ENCODE data around the gene MAP1S. TPM values are rescaled to one million over a fixed set of nuclear protein-coding genes. Genes with fewer than 3 reads are reported as not detected.

The MAP1S gene
- total RNA-seq, 5 donors from 2014 or later (not counting 1 experiment from before 2014, with no cell fraction given): 32.8 to 78.5 (median 66.0) TPM

- ATAC-seq (replicated peaks in 1 of 4): no peak
- 97% methylated on average over 6 of the region's 12 CpGs for WGBS (ENCODE audit: insufficient coverage)
These were observed 1.9 kb downstream of the MAP1S start for GRCh38 chr19:17721111-17721628.

GRCh38 chr19:17721821-17722220 lies 2.5 kb downstream of the MAP1S start:
- Mint-ChIP-seq H3K4me3 (peak overlapping the region; percentile 84 to 97 (median 85)), H3K9me3 (no peaks in the 10 kb centered on the region), H3K36me3 (peaks cover 14% of the 10 kb centered on the region), H3K4me1 (peaks cover 38 to 49% (median 46%) of the 10 kb centered on the region in 3 donors), H3K27me3 (no peaks in the 10 kb centered on the region), H3K27ac (peak overlapping the region; percentile 61 to 79)
- Histone ChIP-seq H3K9me3 (no peaks in the 10 kb centered on the region), H3K36me3 (ENCODE audit: control insufficient read depth in 2 of 2, extremely low read depth in 1 of 2, insufficient read depth in 1 of 2, low read length in 1 of 2) (peaks cover 11 to 30% of the 10 kb centered on the region in 2 donors), H3K27ac (ENCODE audit: low read length) (no peak overlapping the region), H3K27me3 (replicated peaks in 1 of 2; ENCODE audit: control insufficient read depth in 2 of 2, extremely low read depth in 1 of 2, insufficient read depth in 2 of 2, low read length in 1 of 2) (peaks cover 0 to 6% of the 10 kb centered on the region in 2 experiments), H3K4me1 (ENCODE audit: control insufficient read depth in 1 of 2, extremely low read depth in 1 of 2, insufficient read depth in 2 of 2, low read length in 2 of 2) (peaks cover 10 to 39% of the 10 kb centered on the region in 2 experiments), H3K4me3 (ENCODE audit: control insufficient read depth in 1 of 2, extremely low read depth in 1 of 2, low read length in 1 of 2) (no peak overlapping the region)
- DNase-seq (no peak), ATAC-seq (replicated peaks in 1 of 4) (no peak)
- CTCF ChIA-PET: interaction anchor here in 1 of 2 donors (0.6 kb wide), 1 partner anchor 293 kb away, joined by 3 read pairs; no protein-coding TSS in a partner anchor
- 66% methylated on average over 3 of the region's 8 CpGs for WGBS (ENCODE audit: insufficient coverage)
- POLR2A ChIA-PET: no interaction called here

More at GRCh38 chr19:17721111-17721628, 1.9 kb downstream of the MAP1S start:
- Mint-ChIP-seq H3K4me3 (peak overlapping the region; percentile 84 to 97 (median 85)), H3K27ac (peak overlapping the region; percentile 61 to 79), H3K27me3 (no peaks in the 10 kb centered on the region), H3K9me3 (no peaks in the 10 kb centered on the region), H3K4me1 (peaks cover 38 to 49% (median 46%) of the 10 kb centered on the region in 3 donors), H3K36me3 (peaks cover 14% of the 10 kb centered on the region)
- POLR2A ChIA-PET: interaction anchor here in 1 of 2 donors (0.6 kb wide), 1 partner anchor 275 kb away, joined by 8 read pairs; no protein-coding TSS in a partner anchor
- no peaks in the 10 kb centered on the region for H3K9me3 ChIP-seq
- peak overlapping the region in 1 of 2 donors; percentile 84 for H3K4me3 ChIP-seq (ENCODE audit: control insufficient read depth in 1 of 2, extremely low read depth in 1 of 2, low read length in 1 of 2)
- H3K27ac ChIP-seq (ENCODE audit: low read length): no peak overlapping the region
- no peak for DNase-seq
- peaks cover 11 to 26% of the 10 kb centered on the region in 2 donors for H3K36me3 ChIP-seq (ENCODE audit: control insufficient read depth in 2 of 2, extremely low read depth in 1 of 2, insufficient read depth in 1 of 2, low read length in 1 of 2)
- CTCF ChIA-PET: no interaction called here
- H3K4me1 ChIP-seq (ENCODE audit: control insufficient read depth in 1 of 2, extremely low read depth in 1 of 2, insufficient read depth in 2 of 2, low read length in 2 of 2): peaks cover 10 to 39% of the 10 kb centered on the region in 2 experiments
- peaks cover 0 to 6% of the 10 kb centered on the region in 2 experiments for H3K27me3 ChIP-seq (replicated peaks in 1 of 2; ENCODE audit: control insufficient read depth in 2 of 2, extremely low read depth in 1 of 2, insufficient read depth in 2 of 2, low read length in 1 of 2)

- no peaks in the 10 kb centered on the region for H3K9me3 ChIP-seq
- WGBS (ENCODE audit: insufficient coverage): 96% methylated on average over 11 of the region's 12 CpGs
- Mint-ChIP-seq H3K4me3 (no peak overlapping the region), H3K27me3 (no peaks in the 10 kb centered on the region), H3K9me3 (no peaks in the 10 kb centered on the region), H3K27ac (peak overlapping the region in 1 of 2 donors; percentile 19), H3K36me3 (peaks cover 14% of the 10 kb centered on the region), H3K4me1 (peaks cover 36 to 41% (median 39%) of the 10 kb centered on the region in 3 donors)
- H3K36me3 ChIP-seq (ENCODE audit: control insufficient read depth in 2 of 2, extremely low read depth in 1 of 2, insufficient read depth in 1 of 2, low read length in 1 of 2): peaks cover 11 to 37% of the 10 kb centered on the region in 2 donors
- H3K27me3 ChIP-seq (replicated peaks in 1 of 2; ENCODE audit: control insufficient read depth in 2 of 2, extremely low read depth in 1 of 2, insufficient read depth in 2 of 2, low read length in 1 of 2): peaks cover 0 to 3% of the 10 kb centered on the region in 2 experiments
- POLR2A ChIA-PET: interaction anchor here in 1 of 2 donors (0.6 kb wide), 1 partner anchor 132 kb away, joined by 3 read pairs; no protein-coding TSS in a partner anchor
- H3K4me3 ChIP-seq (ENCODE audit: control insufficient read depth in 1 of 2, extremely low read depth in 1 of 2, low read length in 1 of 2): no peak overlapping the region
- peaks cover 10 to 36% of the 10 kb centered on the region in 2 experiments for H3K4me1 ChIP-seq (ENCODE audit: control insufficient read depth in 1 of 2, extremely low read depth in 1 of 2, insufficient read depth in 2 of 2, low read length in 2 of 2)
- ATAC-seq (replicated peaks in 1 of 4) (no peak), DNase-seq (no peak)
- H3K27ac ChIP-seq (ENCODE audit: low read length): no peak overlapping the region
- CTCF ChIA-PET: interaction anchor here in 1 of 2 donors (0.6 kb wide), 2 partner anchors 166 to 293 kb away, joined by 3 read pairs; no protein-coding TSS in a partner anchor
These were observed 3.5 kb downstream of the MAP1S start for GRCh38 chr19:17722655-17723240.

- ChIA-PET CTCF (no interaction called here), POLR2A (no interaction called here)
- H3K9me3 ChIP-seq: no peaks in the 10 kb centered on the region
- Mint-ChIP-seq H3K4me1 (peaks cover 28 to 42% (median 36%) of the 10 kb centered on the region in 3 donors), H3K4me3 (no peak overlapping the region), H3K9me3 (no peaks in the 10 kb centered on the region), H3K27me3 (no peaks in the 10 kb centered on the region), H3K27ac (no peak overlapping the region), H3K36me3 (peaks cover 14% of the 10 kb centered on the region)
- no peak overlapping the region for H3K27ac ChIP-seq (ENCODE audit: low read length)
- WGBS (ENCODE audit: insufficient coverage): 100% methylated on average over 6 of the region's 7 CpGs
- H3K4me1 ChIP-seq (ENCODE audit: control insufficient read depth in 1 of 2, extremely low read depth in 1 of 2, insufficient read depth in 2 of 2, low read length in 2 of 2): peaks cover 10 to 31% of the 10 kb centered on the region in 2 experiments
- no peak overlapping the region for H3K4me3 ChIP-seq (ENCODE audit: control insufficient read depth in 1 of 2, extremely low read depth in 1 of 2, low read length in 1 of 2)
- DNase-seq (no peak), ATAC-seq (replicated peaks in 1 of 4) (no peak)
- peaks cover 17 to 52% of the 10 kb centered on the region in 2 donors for H3K36me3 ChIP-seq (ENCODE audit: control insufficient read depth in 2 of 2, extremely low read depth in 1 of 2, insufficient read depth in 1 of 2, low read length in 1 of 2)
- H3K27me3 ChIP-seq (replicated peaks in 1 of 2; ENCODE audit: control insufficient read depth in 2 of 2, extremely low read depth in 1 of 2, insufficient read depth in 2 of 2, low read length in 1 of 2): no peaks in the 10 kb centered on the region
These were observed 5.4 kb downstream of the MAP1S start for GRCh38 chr19:17724655-17725054.

GRCh38 chr19:17725422-17726078 lies 6.3 kb downstream of the MAP1S start:
- peaks cover 23 to 58% of the 10 kb centered on the region in 2 donors for H3K36me3 ChIP-seq (ENCODE audit: control insufficient read depth in 2 of 2, extremely low read depth in 1 of 2, insufficient read depth in 1 of 2, low read length in 1 of 2)
- WGBS (ENCODE audit: insufficient coverage): 98% methylated on average over 16 of the region's 21 CpGs

GRCh38 chr19:17726136-17726741 lies 7.0 kb downstream of the MAP1S start:
- CTCF ChIA-PET: no interaction called here
- Histone ChIP-seq H3K36me3 (ENCODE audit: control insufficient read depth in 2 of 2, extremely low read depth in 1 of 2, insufficient read depth in 1 of 2, low read length in 1 of 2) (peaks cover 23 to 59% of the 10 kb centered on the region in 2 donors), H3K9me3 (no peaks in the 10 kb centered on the region), H3K4me1 (ENCODE audit: control insufficient read depth in 1 of 2, extremely low read depth in 1 of 2, insufficient read depth in 2 of 2, low read length in 2 of 2) (peaks cover 0 to 15% of the 10 kb centered on the region in 2 experiments), H3K27me3 (replicated peaks in 1 of 2; ENCODE audit: control insufficient read depth in 2 of 2, extremely low read depth in 1 of 2, insufficient read depth in 2 of 2, low read length in 1 of 2) (no peaks in the 10 kb centered on the region), H3K4me3 (ENCODE audit: control insufficient read depth in 1 of 2, extremely low read depth in 1 of 2, low read length in 1 of 2) (no peak overlapping the region), H3K27ac (ENCODE audit: low read length) (no peak overlapping the region)
- Mint-ChIP-seq H3K27ac (no peak overlapping the region), H3K4me1 (peaks cover 24 to 42% (median 36%) of the 10 kb centered on the region in 3 donors), H3K36me3 (peaks cover 26% of the 10 kb centered on the region), H3K9me3 (no peaks in the 10 kb centered on the region), H3K4me3 (no peak overlapping the region), H3K27me3 (no peaks in the 10 kb centered on the region)
- ATAC-seq (replicated peaks in 1 of 4) (no peak), DNase-seq (no peak)
- POLR2A ChIA-PET: no interaction called here
- WGBS (ENCODE audit: insufficient coverage): 98% methylated on average over 59 of the region's 59 CpGs

More at GRCh38 chr19:17725422-17726078, 6.3 kb downstream of the MAP1S start:
- H3K27me3 ChIP-seq (replicated peaks in 1 of 2; ENCODE audit: control insufficient read depth in 2 of 2, extremely low read depth in 1 of 2, insufficient read depth in 2 of 2, low read length in 1 of 2): no peaks in the 10 kb centered on the region
- no peak overlapping the region for H3K27ac ChIP-seq (ENCODE audit: low read length)
- Mint-ChIP-seq H3K27ac (no peak overlapping the region), H3K9me3 (no peaks in the 10 kb centered on the region), H3K27me3 (no peaks in the 10 kb centered on the region), H3K4me1 (peaks cover 24 to 43% (median 37%) of the 10 kb centered on the region in 3 donors), H3K4me3 (no peak overlapping the region), H3K36me3 (peaks cover 22% of the 10 kb centered on the region)
- H3K4me1 ChIP-seq (ENCODE audit: control insufficient read depth in 1 of 2, extremely low read depth in 1 of 2, insufficient read depth in 2 of 2, low read length in 2 of 2): peaks cover 5 to 22% of the 10 kb centered on the region in 2 experiments
- peak in 1 of 4 experiments; percentile 30 for ATAC-seq (replicated peaks in 1 of 4)
- ChIA-PET CTCF (no interaction called here), POLR2A (no interaction called here)
- H3K9me3 ChIP-seq: no peaks in the 10 kb centered on the region
- no peak overlapping the region for H3K4me3 ChIP-seq (ENCODE audit: control insufficient read depth in 1 of 2, extremely low read depth in 1 of 2, low read length in 1 of 2)
- DNase-seq: peak in 3 of 35 experiments; percentile 17 to 30 (median 19)

All from T-cell (primary cell).